ENCODE measurements around the gene IL17RC. TPM values are rescaled to one million over a fixed set of nuclear protein-coding genes. Genes with fewer than 3 reads are reported as not detected.
A peak's percentile ranks its signal among the peaks of the same experiment; 100 is the strongest.

Gene IL17RC
- total RNA-seq, 2 experiments from 2014 or later = 0.23 to 0.73 TPM

GRCh38 chr3:9951962-9952805 lies 35.3 kb downstream of the IL17RC start, which contains the start of gene PRRT3:
Gene PRRT3 (minus strand): TSS chr3:9952408. CDS start chr3:9950115, 2,293 bp downstream.
- H3K4me3 ChIP-seq (ENCODE audit: low read depth, low read length, poor library complexity, severe bottlenecking) = peak within 1 kb of the TSS; percentile 81
- POLR2A ChIA-PET = interaction anchor here (1.0 to 1.4 kb wide), 3 partner anchors 17 to 310 kb away, joined by 3 to 5 read pairs (median 4); partner anchors contain the start of gene CRELD1
- BruUV-seq (replicated peaks) = no TSS peak
- H3K9me3 ChIP-seq (ENCODE audit: low read length) = no peaks in the 10 kb centered on the region
- peaks cover 12% of the 10 kb centered on the region for H3K4me1 ChIP-seq (ENCODE audit: insufficient read depth, low read length, poor library complexity, severe bottlenecking)
- peak within 1 kb of the TSS; percentile 84 for H3K4me2 ChIP-seq (ENCODE audit: low read length)
- no peak within 1 kb of the TSS for H3K27ac ChIP-seq (ENCODE audit: low read depth, low read length, poor library complexity, severe bottlenecking)
- H3K9me2 ChIP-seq (ENCODE audit: insufficient read depth, low read length) = no peaks in the 10 kb centered on the region
- CTCF ChIA-PET (ENCODE audit: unreplicated experiment) = interaction anchor here (0.6 to 0.9 kb wide), 2 partner anchors 20 to 22 kb away, joined by 3 to 4 read pairs; no protein-coding TSS in a partner anchor
- TF ChIP-seq CTCF (conservative IDR thresholded peaks at IDR 0.05; ENCODE audit: low read length) = no peak
- no peak for TF ChIP-seq EZH2phosphoT487 (IDR thresholded peaks at IDR 0.05; ENCODE audit: borderline replicate concordance, low read depth, low read length)
- peak; percentile 75 for DNase-seq (ENCODE audit: low spot score)
- H3K79me2 ChIP-seq (ENCODE audit: insufficient read depth, low read depth, low read length) = no peaks in the 10 kb centered on the region
- no peaks in the 10 kb centered on the region for H4K20me1 ChIP-seq (ENCODE audit: insufficient read depth, low read length)
- peak within 1 kb of the TSS; percentile 63 for H2AFZ ChIP-seq (ENCODE audit: low read length)
- intact Hi-C loops (cut with micrococcal nuclease; ENCODE audit: unreplicated experiment) = loop anchor here (1.0 kb wide), 1 partner anchor 19 kb away; the partner anchor contains the start of gene CRELD1
- no peaks in the 10 kb centered on the region for H3K36me3 ChIP-seq (ENCODE audit: insufficient read depth, low read length)

- Histone ChIP-seq H3K4me2 (ENCODE audit: low read length) (no peak overlapping the region), H3K79me2 (ENCODE audit: insufficient read depth, low read depth, low read length) (no peaks in the 10 kb centered on the region), H3K9me2 (ENCODE audit: insufficient read depth, low read length) (no peaks in the 10 kb centered on the region), H3K4me1 (ENCODE audit: insufficient read depth, low read length, poor library complexity, severe bottlenecking) (peaks cover 12% of the 10 kb centered on the region), H3K9me3 (ENCODE audit: low read length) (no peaks in the 10 kb centered on the region), H3K4me3 (ENCODE audit: low read depth, low read length, poor library complexity, severe bottlenecking) (no peak overlapping the region), H2AFZ (ENCODE audit: low read length) (no peak overlapping the region), H3K36me3 (ENCODE audit: insufficient read depth, low read length) (no peaks in the 10 kb centered on the region), H4K20me1 (ENCODE audit: insufficient read depth, low read length) (no peaks in the 10 kb centered on the region), H3K27ac (ENCODE audit: low read depth, low read length, poor library complexity, severe bottlenecking) (no peak overlapping the region)
- no TSS peak for BruUV-seq (replicated peaks)
- intact Hi-C loops (cut with micrococcal nuclease; ENCODE audit: unreplicated experiment) = no loop called here
- ChIA-PET CTCF (ENCODE audit: unreplicated experiment) (interaction anchor here (0.9 kb wide), 1 partner anchor 10 kb away, joined by 4 read pairs; no protein-coding TSS in a partner anchor), POLR2A (no interaction called here)
- no peak for TF ChIP-seq CTCF (conservative IDR thresholded peaks at IDR 0.05; ENCODE audit: low read length)
- TF ChIP-seq EZH2phosphoT487 (IDR thresholded peaks at IDR 0.05; ENCODE audit: borderline replicate concordance, low read depth, low read length) = no peak
- no peak for DNase-seq (ENCODE audit: low spot score)
Measured at GRCh38 chr3:9955067-9955502, 38.2 kb downstream of the IL17RC start.

Measured in OCI-LY7 (cell line).